HG03558 (cell line): Measurements from ENCODE around the gene ZNF597.

Experiments
- ATAC-seq: cut with Tn5 transposase; IDR thresholded peaks from one replicate; pipeline ENCODE4 v1.9.1; 2021; ENCODE audit warnings: moderate number of reproducible peaks; ENCODE audit not compliant: unreplicated experiment; ENCODE audit errors: extremely low read depth

The ZNF597 gene

GRCh38 chr16:3443108-3444031 lies at the start of gene ZNF597, which contains the start of gene NAA60:
ZNF597 (minus strand) TSS chr16:3443504; CDS start chr16:3443153, 351 bp downstream.
NAA60 (plus strand) TSS chr16:3443680; CDS start chr16:3476228, 32,548 bp downstream.
- ATAC-seq = no peak

GRCh38 chr16:3492356-3492755 lies 49.1 kb upstream of the ZNF597 start:
- ATAC-seq = no peak

- no peak for ATAC-seq
Observed at GRCh38 chr16:3490911-3491629, 47.8 kb upstream of the ZNF597 start.

- no peak for ATAC-seq
Observed at GRCh38 chr16:3488801-3489200, 45.5 kb upstream of the ZNF597 start.

- ATAC-seq = no peak
Observed at GRCh38 chr16:3487521-3488410, 44.5 kb upstream of the ZNF597 start.

- ATAC-seq = no peak
Observed at GRCh38 chr16:3486506-3487215, 43.4 kb upstream of the ZNF597 start.

- no peak for ATAC-seq
Observed at GRCh38 chr16:3485821-3486505, 42.7 kb upstream of the ZNF597 start.

- no peak for ATAC-seq
Observed at GRCh38 chr16:3485097-3485745, 41.9 kb upstream of the ZNF597 start.

- no peak for ATAC-seq
Observed at GRCh38 chr16:3484318-3485096, 41.2 kb upstream of the ZNF597 start.

- no peak for ATAC-seq
Observed at GRCh38 chr16:3482659-3483241, 39.4 kb upstream of the ZNF597 start.

- ATAC-seq = no peak
Observed at GRCh38 chr16:3481696-3482658, 38.7 kb upstream of the ZNF597 start.

GRCh38 chr16:3480901-3481695 lies 37.8 kb upstream of the ZNF597 start:
- ATAC-seq = no peak

- no peak for ATAC-seq
Observed at GRCh38 chr16:3479654-3480216, 36.4 kb upstream of the ZNF597 start.

- no peak for ATAC-seq
Observed at GRCh38 chr16:3478242-3478925, 35.1 kb upstream of the ZNF597 start.

GRCh38 chr16:3476409-3476808 lies 33.1 kb upstream of the ZNF597 start:
- ATAC-seq = no peak
